GM19324 (cell line): ENCODE data around the gene NSMCE4A.
A peak's percentile ranks its signal among the peaks of the same experiment; 100 is the strongest.
"Not testable (repeated sequence)": the region's sequence is repeated elsewhere in the genome, so short reads cannot be mapped to it uniquely, and the experiment has no call there.

ENCODE experiments used
- ATAC-seq: cut with Tn5 transposase; IDR thresholded peaks from one replicate; pipeline ENCODE4 v1.9.1; 2021; ENCODE audit warnings: mild to moderate bottlenecking, moderate library complexity; ENCODE audit not compliant: unreplicated experiment, low FRiP score

The NSMCE4A gene

GRCh38 chr10:121990015-121990677 lies 15.1 kb upstream of the NSMCE4A start:
- no peak for ATAC-seq

GRCh38 chr10:121988361-121989324 lies 13.6 kb upstream of the NSMCE4A start, which contains the start of gene TACC2:
TSS of gene TACC2 (plus strand) at chr10:121989163. CDS start at chr10:122021982, 32,819 bp downstream.
- ATAC-seq = no peak

- no peak for ATAC-seq
Measured at GRCh38 chr10:121984463-121984862, 9.4 kb upstream of the NSMCE4A start.

- ATAC-seq = no peak
Measured at GRCh38 chr10:121983852-121984251, 8.8 kb upstream of the NSMCE4A start.

GRCh38 chr10:121981346-121981745 lies 6.3 kb upstream of the NSMCE4A start:
- ATAC-seq = no peak

- ATAC-seq = no peak
Measured at GRCh38 chr10:121978511-121978910, 3.5 kb upstream of the NSMCE4A start.

- no peak for ATAC-seq
Measured at GRCh38 chr10:121976607-121977006, 1.6 kb upstream of the NSMCE4A start.

GRCh38 chr10:121975295-121976086 lies 474 bp upstream of the NSMCE4A start:
- ATAC-seq = peak; percentile 1

GRCh38 chr10:121974019-121974534 lies 940 bp downstream of the NSMCE4A start:
- no peak for ATAC-seq

GRCh38 chr10:121969086-121969485 lies 5.9 kb downstream of the NSMCE4A start:
- ATAC-seq = not testable (repeated sequence)

- no peak for ATAC-seq
Measured at GRCh38 chr10:121965996-121966395, 9.0 kb downstream of the NSMCE4A start.

- no peak for ATAC-seq
Measured at GRCh38 chr10:121961456-121961855, 13.6 kb downstream of the NSMCE4A start.

GRCh38 chr10:121959671-121960070 lies 15.3 kb downstream of the NSMCE4A start:
- ATAC-seq = no peak

- no peak for ATAC-seq
Measured at GRCh38 chr10:121956111-121957061, 18.6 kb downstream of the NSMCE4A start.

GRCh38 chr10:121952226-121952625 lies 22.8 kb downstream of the NSMCE4A start:
- ATAC-seq = no peak

- no peak for ATAC-seq
Measured at GRCh38 chr10:121949451-121949850, 25.6 kb downstream of the NSMCE4A start.

- ATAC-seq = no peak
Measured at GRCh38 chr10:121949049-121949448, 26.0 kb downstream of the NSMCE4A start.

- ATAC-seq = no peak
Measured at GRCh38 chr10:121947343-121948330, 27.4 kb downstream of the NSMCE4A start.
